ENCODE measurements around the gene PTPRM. TPM values are rescaled to one million over a fixed set of nuclear protein-coding genes. Genes with fewer than 3 reads are reported as not detected.

The PTPRM gene
- total RNA-seq, 4 donors from 2014 or later, result 81.5 to 98.9 (median 86.8) TPM

- no peak overlapping the region for H3K4me3 ChIP-seq
- H3K27me3 ChIP-seq, result no peaks in the 10 kb centered on the region
- no peak for TF ChIP-seq EP300 (IDR thresholded peaks at IDR 0.05)
- TF ChIP-seq CTCF (IDR thresholded peaks at IDR 0.05), result no peak
- TF ChIP-seq POLR2A (IDR thresholded peaks at IDR 0.05), result no peak
- no peak for TF ChIP-seq POLR2AphosphoS5 (IDR thresholded peaks at IDR 0.05)
- 80 to 93% methylated on average over 2 to 3 of the region's 3 CpGs for WGBS, 2 donors (ENCODE audit: low coverage in 1 of 2)
- ATAC-seq, result no peak
- no peaks in the 10 kb centered on the region for H3K9me3 ChIP-seq
- no peaks in the 10 kb centered on the region for H3K36me3 ChIP-seq
- no peak overlapping the region for H3K27ac ChIP-seq
- H3K4me1 ChIP-seq, result peaks cover 0 to 67% (median 11%) of the 10 kb centered on the region in 3 donors
Observed at GRCh38 chr18:7601936-7602335, 34.8 kb downstream of the PTPRM start.

GRCh38 chr18:7603259-7604000, 36.3 kb downstream of the PTPRM start:
- Histone ChIP-seq H3K4me1 (peaks cover 1 to 69% (median 26%) of the 10 kb centered on the region in 3 donors), H3K27ac (no peak overlapping the region), H3K27me3 (no peaks in the 10 kb centered on the region), H3K4me3 (no peak overlapping the region), H3K36me3 (no peaks in the 10 kb centered on the region), H3K9me3 (no peaks in the 10 kb centered on the region)
- ATAC-seq, result no peak
- TF ChIP-seq EP300 (IDR thresholded peaks at IDR 0.05) (no peak), CTCF (IDR thresholded peaks at IDR 0.05) (no peak), POLR2AphosphoS5 (IDR thresholded peaks at IDR 0.05) (no peak), POLR2A (IDR thresholded peaks at IDR 0.05) (no peak)
- WGBS, 2 donors (ENCODE audit: low coverage in 1 of 2), result 83 to 96% methylated on average over 3 to 4 of the region's 4 CpGs

- Histone ChIP-seq H3K27me3 (no peaks in the 10 kb centered on the region), H3K36me3 (no peaks in the 10 kb centered on the region), H3K4me3 (no peak overlapping the region), H3K27ac (no peak overlapping the region), H3K9me3 (no peaks in the 10 kb centered on the region), H3K4me1 (peaks cover 10 to 72% (median 35%) of the 10 kb centered on the region in 3 donors)
- ATAC-seq, result no peak
- WGBS, 2 donors (ENCODE audit: low coverage in 1 of 2), result 90 to 100% methylated on average over 2 to 3 of the region's 3 CpGs
- TF ChIP-seq POLR2AphosphoS5 (IDR thresholded peaks at IDR 0.05), result no peak
- TF ChIP-seq CTCF (IDR thresholded peaks at IDR 0.05), result no peak
- TF ChIP-seq EP300 (IDR thresholded peaks at IDR 0.05), result no peak
- TF ChIP-seq POLR2A (IDR thresholded peaks at IDR 0.05), result no peak
Observed at GRCh38 chr18:7604361-7604760, 37.2 kb downstream of the PTPRM start.

- no peak for ATAC-seq
- Histone ChIP-seq H3K4me3 (no peak overlapping the region), H3K9me3 (no peaks in the 10 kb centered on the region), H3K36me3 (no peaks in the 10 kb centered on the region), H3K4me1 (peaks cover 10 to 63% (median 41%) of the 10 kb centered on the region in 3 donors), H3K27ac (no peak overlapping the region), H3K27me3 (no peaks in the 10 kb centered on the region)
- no peak for TF ChIP-seq POLR2AphosphoS5 (IDR thresholded peaks at IDR 0.05)
- no peak for TF ChIP-seq POLR2A (IDR thresholded peaks at IDR 0.05)
- no peak for TF ChIP-seq EP300 (IDR thresholded peaks at IDR 0.05)
- TF ChIP-seq CTCF (IDR thresholded peaks at IDR 0.05), result no peak
- WGBS, 2 donors (ENCODE audit: low coverage in 1 of 2), result 86 to 100% methylated on average over 1 to 2 of the region's 2 CpGs
Observed at GRCh38 chr18:7605705-7606104, 38.6 kb downstream of the PTPRM start.

Measured in gastroesophageal sphincter (tissue), 4 donors.